Panc1 (cell line): ENCODE results near the gene ADCY7.

Experiments used
- POLR2AphosphoS5 ChIP-seq: IDR thresholded peaks from 2 replicates; pipeline ENCODE4 v1.6.1; 2012; ENCODE audit warnings: mild to moderate bottlenecking, low read depth, low read length, moderate library complexity
- SIN3A ChIP-seq: IDR thresholded peaks from 2 replicates; pipeline ENCODE4 v1.6.1; 2012; ENCODE audit warnings: low read depth, mild to moderate bottlenecking, low read length, moderate library complexity, borderline replicate concordance; ENCODE audit not compliant: insufficient read depth
- TCF7L2 ChIP-seq: IDR thresholded peaks from 2 replicates; pipeline ENCODE4 v1.6.1; 2011; ENCODE audit warnings: mild to moderate bottlenecking, low read depth, low read length, inconsistent platforms
- TF ChIP-seq, protein P1 (sequence below): fragments of 450-650 bp; IDR thresholded peaks from 2 replicates; pipeline ENCODE4 v1.5.1; 2017; ENCODE audit warnings: mild to moderate bottlenecking
- TF ChIP-seq, protein P2 (sequence below), 2 experiments: IDR thresholded peaks; 2 replicates each; pipeline ENCODE4 v1.6.1; 2011 to 2012; ENCODE audit warnings: low read depth in 2 of 2, control low read depth in 1 of 2, low read length in 1 of 2, mild to moderate bottlenecking in 1 of 2, moderate library complexity in 1 of 2; ENCODE audit not compliant: insufficient read depth in 1 of 2

- TF ChIP-seq, protein P1, sequence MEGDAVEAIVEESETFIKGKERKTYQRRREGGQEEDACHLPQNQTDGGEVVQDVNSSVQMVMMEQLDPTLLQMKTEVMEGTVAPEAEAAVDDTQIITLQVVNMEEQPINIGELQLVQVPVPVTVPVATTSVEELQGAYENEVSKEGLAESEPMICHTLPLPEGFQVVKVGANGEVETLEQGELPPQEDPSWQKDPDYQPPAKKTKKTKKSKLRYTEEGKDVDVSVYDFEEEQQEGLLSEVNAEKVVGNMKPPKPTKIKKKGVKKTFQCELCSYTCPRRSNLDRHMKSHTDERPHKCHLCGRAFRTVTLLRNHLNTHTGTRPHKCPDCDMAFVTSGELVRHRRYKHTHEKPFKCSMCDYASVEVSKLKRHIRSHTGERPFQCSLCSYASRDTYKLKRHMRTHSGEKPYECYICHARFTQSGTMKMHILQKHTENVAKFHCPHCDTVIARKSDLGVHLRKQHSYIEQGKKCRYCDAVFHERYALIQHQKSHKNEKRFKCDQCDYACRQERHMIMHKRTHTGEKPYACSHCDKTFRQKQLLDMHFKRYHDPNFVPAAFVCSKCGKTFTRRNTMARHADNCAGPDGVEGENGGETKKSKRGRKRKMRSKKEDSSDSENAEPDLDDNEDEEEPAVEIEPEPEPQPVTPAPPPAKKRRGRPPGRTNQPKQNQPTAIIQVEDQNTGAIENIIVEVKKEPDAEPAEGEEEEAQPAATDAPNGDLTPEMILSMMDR: no peak; the same call in 1 of the 2 replicates
- no peak for TF ChIP-seq POLR2AphosphoS5
- no peak for TF ChIP-seq SIN3A
- no peak for TF ChIP-seq TCF7L2
- TF ChIP-seq, protein P2, sequence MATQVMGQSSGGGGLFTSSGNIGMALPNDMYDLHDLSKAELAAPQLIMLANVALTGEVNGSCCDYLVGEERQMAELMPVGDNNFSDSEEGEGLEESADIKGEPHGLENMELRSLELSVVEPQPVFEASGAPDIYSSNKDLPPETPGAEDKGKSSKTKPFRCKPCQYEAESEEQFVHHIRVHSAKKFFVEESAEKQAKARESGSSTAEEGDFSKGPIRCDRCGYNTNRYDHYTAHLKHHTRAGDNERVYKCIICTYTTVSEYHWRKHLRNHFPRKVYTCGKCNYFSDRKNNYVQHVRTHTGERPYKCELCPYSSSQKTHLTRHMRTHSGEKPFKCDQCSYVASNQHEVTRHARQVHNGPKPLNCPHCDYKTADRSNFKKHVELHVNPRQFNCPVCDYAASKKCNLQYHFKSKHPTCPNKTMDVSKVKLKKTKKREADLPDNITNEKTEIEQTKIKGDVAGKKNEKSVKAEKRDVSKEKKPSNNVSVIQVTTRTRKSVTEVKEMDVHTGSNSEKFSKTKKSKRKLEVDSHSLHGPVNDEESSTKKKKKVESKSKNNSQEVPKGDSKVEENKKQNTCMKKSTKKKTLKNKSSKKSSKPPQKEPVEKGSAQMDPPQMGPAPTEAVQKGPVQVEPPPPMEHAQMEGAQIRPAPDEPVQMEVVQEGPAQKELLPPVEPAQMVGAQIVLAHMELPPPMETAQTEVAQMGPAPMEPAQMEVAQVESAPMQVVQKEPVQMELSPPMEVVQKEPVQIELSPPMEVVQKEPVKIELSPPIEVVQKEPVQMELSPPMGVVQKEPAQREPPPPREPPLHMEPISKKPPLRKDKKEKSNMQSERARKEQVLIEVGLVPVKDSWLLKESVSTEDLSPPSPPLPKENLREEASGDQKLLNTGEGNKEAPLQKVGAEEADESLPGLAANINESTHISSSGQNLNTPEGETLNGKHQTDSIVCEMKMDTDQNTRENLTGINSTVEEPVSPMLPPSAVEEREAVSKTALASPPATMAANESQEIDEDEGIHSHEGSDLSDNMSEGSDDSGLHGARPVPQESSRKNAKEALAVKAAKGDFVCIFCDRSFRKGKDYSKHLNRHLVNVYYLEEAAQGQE (IDR thresholded peaks at IDR 0.05; ENCODE audit: insufficient read depth in 1 of 2, low read depth in 2 of 2, low read length in 1 of 2): no peak
These were observed 19.8 kb upstream of the ADCY7 start for GRCh38 chr16:50246299-50247122.
